SU-DHL-6 (cell line): ENCODE data around the gene S100A5.

Experiments
- H2AFZ ChIP-seq: fragments of 200-600 bp; sonication (generic); 2 replicates; pipeline ENCODE4 v1.6.1; 2014; ENCODE audit warnings: low read depth, mild to moderate bottlenecking, moderate library complexity, mixed read lengths, antibody characterized with exemption, low read length; ENCODE audit not compliant: severe bottlenecking
- H3F3A ChIP-seq: fragments of 200-600 bp; shearing (Covaris generic); 2 replicates; pipeline ENCODE4 v1.6.0; 2016; ENCODE audit warnings: antibody characterized with exemption, mild to moderate bottlenecking; ENCODE audit not compliant: insufficient read depth
- H3K27ac ChIP-seq: fragments of 200-600 bp; sonication (generic); 2 replicates; pipeline ENCODE4 v1.5.1; 2016; ENCODE audit warnings: low read depth, mild to moderate bottlenecking, low read length, moderate library complexity, mixed read lengths
- H3K27me3 ChIP-seq: fragments of 200-600 bp; sonication (generic), shearing (Covaris generic); 2 replicates; pipeline ENCODE4 v1.6.0; 2014; ENCODE audit warnings: mild to moderate bottlenecking, low read length
- H3K36me3 ChIP-seq: fragments of 200-600 bp; sonication (generic); 2 replicates; pipeline ENCODE4 v1.6.1; 2014; ENCODE audit warnings: mild to moderate bottlenecking, low read length, mixed read lengths
- H3K4me2 ChIP-seq: fragments of 300-600, 200-600 bp; shearing (Covaris generic), sonication (generic); 2 replicates; pipeline ENCODE4 v1.6.0; 2014; ENCODE audit warnings: low read length, low read depth, mild to moderate bottlenecking; ENCODE audit not compliant: poor library complexity, severe bottlenecking
- H3K4me3 ChIP-seq: fragments of 200-600 bp; sonication (generic); 2 replicates; pipeline ENCODE4 v1.5.1; 2014; ENCODE audit warnings: antibody characterized with exemption, low read length, mild to moderate bottlenecking, mixed read lengths; ENCODE audit not compliant: insufficient read depth, poor library complexity, severe bottlenecking
- H3K79me2 ChIP-seq: fragments of 200-600 bp; sonication (generic); 2 replicates; pipeline ENCODE4 v1.6.1; 2014; ENCODE audit warnings: mild to moderate bottlenecking, low read length, moderate library complexity; ENCODE audit not compliant: insufficient read depth
- H3K9ac ChIP-seq: fragments of 200-600 bp; sonication (generic); 2 replicates; pipeline ENCODE4 v1.7.0; 2014; ENCODE audit warnings: mild to moderate bottlenecking, low read length
- H3K9me2 ChIP-seq: fragments of 200-600 bp; sonication (generic); replicated peaks from 2 replicates; pipeline ENCODE4 v1.6.1; 2014; ENCODE audit warnings: low read length; ENCODE audit not compliant: insufficient read depth
- H3K9me3 ChIP-seq: fragments of 200-600 bp; sonication (generic); 2 replicates; pipeline ENCODE4 v1.6.1; 2014; ENCODE audit warnings: low read length, mixed read lengths; ENCODE audit not compliant: insufficient read depth
- H4K20me1 ChIP-seq: fragments of 200-600 bp; sonication (generic); 2 replicates; pipeline ENCODE4 v1.6.1; 2014; ENCODE audit warnings: low read depth, mild to moderate bottlenecking, antibody characterized with exemption, low read length, moderate library complexity, mixed read lengths
- CTCF ChIP-seq: fragments of 200-600 bp; sonication (generic); IDR thresholded peaks from one replicate; pipeline ENCODE4 v1.5.1; 2017; ENCODE audit warnings: antibody characterized with exemption, mild to moderate bottlenecking, low read length, moderate library complexity; ENCODE audit not compliant: insufficient read depth, poor library complexity, severe bottlenecking
- EZH2phosphoT487 ChIP-seq: fragments of 200-600 bp; sonication (generic), shearing (Covaris generic); conservative IDR thresholded peaks from 2 replicates; pipeline ENCODE4 v1.6.1; 2018; ENCODE audit warnings: mild to moderate bottlenecking, antibody characterized with exemption, low read length, moderate library complexity, mixed read lengths

The S100A5 gene

GRCh38 chr1:153505576-153505975 lies 35.2 kb downstream of the S100A5 start:
- Histone ChIP-seq H3K27me3 (no peaks in the 10 kb centered on the region), H3F3A (no peaks in the 10 kb centered on the region), H3K9ac (no peak overlapping the region), H2AFZ (no peak overlapping the region), H3K4me2 (no peak overlapping the region), H3K4me3 (no peak overlapping the region), H3K9me3 (no peaks in the 10 kb centered on the region), H3K9me2 (no peaks in the 10 kb centered on the region), H3K27ac (no peak overlapping the region), H4K20me1 (no peaks in the 10 kb centered on the region), H3K36me3 (no peaks in the 10 kb centered on the region), H3K79me2 (no peaks in the 10 kb centered on the region)
- TF ChIP-seq CTCF (no peak), EZH2phosphoT487 (no peak)

- Histone ChIP-seq H3F3A (no peaks in the 10 kb centered on the region), H2AFZ (no peak overlapping the region), H3K36me3 (no peaks in the 10 kb centered on the region), H3K79me2 (no peaks in the 10 kb centered on the region), H4K20me1 (no peaks in the 10 kb centered on the region), H3K4me2 (no peak overlapping the region), H3K9me3 (no peaks in the 10 kb centered on the region), H3K27me3 (no peaks in the 10 kb centered on the region), H3K27ac (no peak overlapping the region), H3K9ac (no peak overlapping the region), H3K4me3 (no peak overlapping the region), H3K9me2 (no peaks in the 10 kb centered on the region)
- no peak for TF ChIP-seq EZH2phosphoT487
- TF ChIP-seq CTCF, result no peak
These were observed 37.0 kb downstream of the S100A5 start for GRCh38 chr1:153503766-153504165.

GRCh38 chr1:153498746-153499145 lies 42.0 kb downstream of the S100A5 start:
- Histone ChIP-seq H3K4me2 (no peak overlapping the region), H3K9me2 (no peaks in the 10 kb centered on the region), H3K27ac (no peak overlapping the region), H2AFZ (no peak overlapping the region), H3K4me3 (no peak overlapping the region), H3K9me3 (no peaks in the 10 kb centered on the region), H3F3A (no peaks in the 10 kb centered on the region), H4K20me1 (no peaks in the 10 kb centered on the region), H3K27me3 (no peaks in the 10 kb centered on the region), H3K9ac (no peak overlapping the region), H3K36me3 (no peaks in the 10 kb centered on the region), H3K79me2 (no peaks in the 10 kb centered on the region)
- TF ChIP-seq CTCF (no peak), EZH2phosphoT487 (no peak)
